Activated T-cell treated with anti-CD3 and anti-CD28 coated beads for 1 hour (primary cell): Measurements from ENCODE around the gene KIRREL1.

Experiments
- DNase-seq: peaks from one replicate; pipeline ENCODE4 v3.0.0-alpha.2; 2020; ENCODE audit warnings: low read depth

KIRREL1 gene

GRCh38 chr1:158075078-158075477 is 81.6 kb downstream of the KIRREL1 start:
- DNase-seq: no peak

GRCh38 chr1:158076441-158076840 is 83.0 kb downstream of the KIRREL1 start:
- no peak for DNase-seq

- no peak for DNase-seq
Observed at GRCh38 chr1:158077411-158078256, 84.2 kb downstream of the KIRREL1 start.

GRCh38 chr1:158078569-158079080 is 85.2 kb downstream of the KIRREL1 start:
- DNase-seq: no peak

GRCh38 chr1:158080066-158080465 is 86.6 kb downstream of the KIRREL1 start:
- DNase-seq: no peak

- DNase-seq: no peak
Observed at GRCh38 chr1:158084336-158084735, 90.9 kb downstream of the KIRREL1 start.

GRCh38 chr1:158084747-158085146 is 91.3 kb downstream of the KIRREL1 start:
- DNase-seq: no peak

GRCh38 chr1:158087320-158087927 is 94.0 kb downstream of the KIRREL1 start:
- DNase-seq: no peak

- DNase-seq: no peak
Observed at GRCh38 chr1:158089476-158089875, 96.0 kb downstream of the KIRREL1 start.

GRCh38 chr1:158089925-158090637 is 96.6 kb downstream of the KIRREL1 start:
- DNase-seq: no peak

- DNase-seq: no peak
Observed at GRCh38 chr1:158093376-158093775, 99.9 kb downstream of the KIRREL1 start.

- DNase-seq: no peak
Observed at GRCh38 chr1:158094571-158094970, 101.1 kb downstream of the KIRREL1 start.

- no peak for DNase-seq
Observed at GRCh38 chr1:158095737-158096335, 102.4 kb downstream of the KIRREL1 start.

GRCh38 chr1:158098256-158098655 is 104.8 kb downstream of the KIRREL1 start:
- no peak for DNase-seq

- no peak for DNase-seq
Observed at GRCh38 chr1:158099185-158099584, 105.7 kb downstream of the KIRREL1 start.

- no peak for DNase-seq
Observed at GRCh38 chr1:158100498-158100897, 107.1 kb downstream of the KIRREL1 start.

- no peak for DNase-seq
Observed at GRCh38 chr1:158101455-158101854, 108.0 kb downstream of the KIRREL1 start.

- DNase-seq: no peak
Observed at GRCh38 chr1:158101927-158102326, 108.5 kb downstream of the KIRREL1 start.

- no peak for DNase-seq
Observed at GRCh38 chr1:158102881-158103674, 109.6 kb downstream of the KIRREL1 start.

- DNase-seq: no peak
Observed at GRCh38 chr1:158103861-158104522, 110.5 kb downstream of the KIRREL1 start.

GRCh38 chr1:158104891-158105290 is 111.4 kb downstream of the KIRREL1 start:
- no peak for DNase-seq
